Stomach (tissue), 4 donors: Measurements from ENCODE around the gene SUMO3.

Experiments used
- CTCF ChIP-seq, 7 experiments: fragments of 450-650 bp in 4 of 7; fragments of 200-600 bp in 3 of 7; sonication (generic) in 3 of 7; IDR thresholded peaks; one replicate each; pipeline ENCODE4 v1.5.1; 2016 to 2019; ENCODE audit warnings: antibody characterized with exemption in 7 of 7, control low read depth in 2 of 7, mild to moderate bottlenecking in 1 of 7
- EP300 ChIP-seq: sonication (generic); formaldehyde crosslinking; IDR thresholded peaks from one replicate; pipeline ENCODE4 v1.6.1; 2017; ENCODE audit warnings: antibody characterized with exemption
- POLR2A ChIP-seq, 4 donors: fragments of 450-650 bp; IDR thresholded peaks; one replicate each; pipeline ENCODE4 v1.6.1; 2016; ENCODE audit warnings: antibody characterized with exemption in 4 of 4, control low read depth in 2 of 4, mild to moderate bottlenecking in 1 of 4, moderate library complexity in 1 of 4
- POLR2AphosphoS5 ChIP-seq, 3 donors: sonication (generic); formaldehyde crosslinking; IDR thresholded peaks; one replicate each; pipeline ENCODE4 v1.6.1; 2016; ENCODE audit warnings: antibody characterized with exemption in 3 of 3

DNA sequence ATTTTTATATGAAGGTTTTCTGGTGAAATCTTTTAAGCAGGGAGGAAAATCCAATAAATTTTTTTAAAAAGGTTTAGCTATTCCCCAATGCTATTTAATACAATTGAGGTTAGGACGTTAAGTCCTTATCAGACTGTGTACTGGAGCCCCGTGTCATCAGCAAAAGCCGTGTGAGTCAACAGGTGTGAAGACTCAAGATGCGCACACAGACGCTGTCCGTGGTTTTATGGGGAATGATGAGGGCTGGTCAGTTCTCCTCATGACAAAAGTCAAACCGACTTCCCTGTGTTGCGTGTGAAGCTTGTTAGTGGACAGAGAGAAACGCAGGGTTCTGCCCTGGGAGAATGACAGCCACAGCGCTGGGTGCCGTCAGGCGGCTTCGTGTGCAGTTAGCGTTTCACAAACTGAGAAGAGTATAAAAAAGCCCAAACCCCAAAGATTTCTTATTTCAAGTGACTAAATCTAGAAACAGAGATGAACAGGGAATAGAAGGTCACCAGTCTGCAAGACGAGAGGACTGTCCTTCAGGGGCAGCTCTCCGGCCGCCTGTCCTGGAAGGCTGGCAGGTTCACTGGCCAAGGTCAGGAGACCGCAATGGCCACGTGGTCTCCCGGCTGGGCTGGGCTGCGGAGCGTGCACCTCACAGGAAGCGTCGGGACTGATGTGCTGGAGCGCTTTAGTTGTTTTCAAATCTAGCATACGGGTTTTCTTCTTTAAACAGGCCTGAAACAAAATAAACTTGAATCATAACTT, 33.2 kb upstream of the SUMO3 start:
- TF ChIP-seq CTCF (IDR thresholded peaks at IDR 0.05) (no peak), POLR2A (IDR thresholded peaks at IDR 0.05) (no peak), EP300 (no peak), POLR2AphosphoS5 (IDR thresholded peaks at IDR 0.05) (no peak)
